ENCODE data around the gene HEPHL1.
"Not testable (repeated sequence)": the region's sequence is repeated elsewhere in the genome, so short reads cannot be mapped to it uniquely, and the experiment has no call there.

HEPHL1 gene

DNA sequence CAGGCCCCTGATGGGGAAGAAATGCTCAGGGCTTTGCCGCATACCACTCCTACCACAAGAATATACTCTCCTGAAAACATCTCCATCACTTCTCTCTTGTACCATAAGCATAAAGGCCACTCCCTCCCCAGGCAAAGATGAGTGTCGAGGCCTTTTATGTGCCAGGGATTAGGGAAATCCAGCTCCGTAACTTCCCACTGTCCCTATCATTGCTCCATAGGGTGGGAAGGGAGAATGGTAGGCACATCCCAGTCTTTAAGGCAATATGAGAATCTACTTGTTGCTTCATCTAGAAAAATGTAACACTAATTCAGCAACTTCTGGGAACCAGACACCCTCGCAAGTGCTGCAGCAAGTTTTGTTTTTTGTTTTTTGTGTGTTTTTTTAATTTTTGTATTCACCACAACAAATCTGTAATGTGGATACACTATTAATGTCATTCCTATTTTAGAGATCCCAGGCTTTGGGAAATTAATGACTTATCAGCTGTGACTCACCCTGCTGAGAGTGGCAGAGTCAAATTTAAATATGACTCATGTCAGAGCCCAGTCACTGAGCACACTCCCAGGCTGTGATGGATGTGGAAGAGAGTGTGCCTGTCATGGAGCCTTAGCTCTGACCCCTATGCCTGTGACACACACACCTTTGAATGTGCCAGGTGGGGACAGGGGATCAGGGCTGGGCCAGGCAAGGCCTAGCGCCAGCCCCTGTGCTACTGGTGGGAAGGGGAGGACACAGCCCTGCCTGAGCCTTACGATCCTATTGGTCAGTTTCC lies 130.9 kb downstream of the HEPHL1 start:
- no peak for DNase-seq

DNA sequence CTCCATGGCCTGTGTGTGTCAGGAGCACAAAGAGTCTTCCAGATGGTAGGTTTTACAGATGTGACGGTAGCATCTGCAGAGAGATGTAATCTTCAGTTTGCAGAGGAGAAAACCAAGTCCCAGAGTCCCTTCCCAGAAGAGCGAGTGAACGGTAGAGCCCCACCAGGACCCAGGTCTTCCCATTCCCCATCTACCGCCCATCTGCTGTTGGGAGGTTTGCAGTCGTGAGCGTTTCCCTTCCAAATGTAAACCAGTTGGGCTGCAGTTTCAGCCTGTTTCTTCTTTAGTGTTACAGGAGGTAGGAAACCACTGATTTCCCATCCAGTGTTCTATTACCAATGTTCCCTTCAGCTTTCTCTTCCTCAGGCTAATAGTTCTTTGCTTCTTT lies 131.5 kb downstream of the HEPHL1 start:
- DNase-seq = no peak

DNA sequence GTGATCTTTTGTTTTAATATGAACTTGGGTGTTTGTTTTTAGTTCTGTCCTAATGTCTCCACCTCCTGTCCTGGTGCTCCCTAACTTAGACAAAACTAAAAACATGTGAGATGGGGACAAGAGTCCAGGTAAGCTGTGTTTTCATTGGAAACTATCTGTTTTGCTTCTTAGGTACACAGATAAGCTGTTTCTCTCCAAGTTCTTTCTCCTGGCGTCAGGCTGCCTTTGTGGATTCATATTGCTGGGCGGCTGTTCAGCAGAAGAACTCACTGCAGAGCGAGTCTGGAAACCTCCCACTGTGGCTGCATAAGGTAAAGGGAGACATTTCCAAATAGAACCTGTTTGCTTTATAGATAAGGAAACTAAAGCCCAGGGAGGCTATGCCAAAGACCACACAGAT lies 132.2 kb downstream of the HEPHL1 start:
- DNase-seq = no peak

DNA sequence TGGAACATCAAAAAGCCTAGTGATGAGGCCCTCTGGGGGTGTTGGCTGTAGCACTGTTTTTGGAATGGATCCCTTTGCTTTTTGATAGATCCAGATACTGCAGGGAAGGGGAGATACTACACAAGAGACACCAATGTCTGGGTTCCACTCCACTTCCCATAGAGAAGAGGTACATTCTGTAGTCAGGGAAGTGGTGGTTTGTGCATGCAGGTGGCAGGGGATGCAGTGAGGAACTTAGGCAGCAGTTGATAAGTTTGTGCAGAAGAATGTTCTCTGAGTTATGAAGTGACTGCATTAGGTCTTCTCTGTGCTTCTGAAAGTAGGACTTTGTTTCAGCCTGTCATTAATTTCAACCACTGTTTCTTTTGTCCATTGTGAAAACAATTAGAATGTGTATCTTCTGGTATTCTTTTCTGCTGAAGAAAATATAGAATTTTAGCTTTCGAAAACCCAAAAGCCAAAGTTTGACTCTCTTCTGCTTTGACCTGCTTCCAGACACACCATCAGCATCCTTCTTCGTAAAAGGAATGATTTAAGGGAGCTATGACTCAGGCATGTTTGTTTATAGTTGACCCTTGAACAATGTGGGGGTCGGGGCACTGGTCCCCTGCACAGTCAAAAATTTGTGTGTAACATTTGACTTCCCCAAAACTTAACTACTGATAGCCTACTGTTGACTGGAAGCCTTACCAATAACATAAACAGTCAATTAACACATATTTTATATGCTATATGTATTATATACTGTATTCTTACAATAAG lies 133.1 kb downstream of the HEPHL1 start:
- no peak for DNase-seq

DNA sequence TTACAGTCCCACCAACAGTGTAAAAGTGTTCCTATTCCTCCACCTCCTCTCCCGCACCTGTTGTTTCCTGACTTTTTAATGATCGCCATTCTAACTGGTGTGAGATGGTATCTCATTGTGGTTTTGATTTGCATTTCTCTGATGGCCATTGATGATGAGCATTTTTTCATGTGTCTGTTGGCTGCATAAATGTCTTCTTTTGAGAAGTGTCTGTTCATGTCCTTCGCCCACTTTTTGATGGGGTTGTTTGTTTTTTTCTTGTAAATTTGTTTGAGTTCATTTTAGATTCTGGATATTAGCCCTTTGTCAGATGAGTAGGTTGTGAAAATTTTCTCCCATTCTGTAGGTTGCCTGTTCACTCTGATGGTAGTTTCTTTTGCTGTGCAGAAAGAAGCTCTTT lies 136.2 kb downstream of the HEPHL1 start:
- not testable (repeated sequence) for DNase-seq

All from NCI-H82 (cell line).